WTC11 (cell line): ENCODE results near the gene MFF. TPM values are rescaled to one million over a fixed set of nuclear protein-coding genes. Genes with fewer than 3 reads are reported as not detected.
"Not testable (repeated sequence)": the region's sequence is repeated elsewhere in the genome, so short reads cannot be mapped to it uniquely, and the experiment has no call there.

ENCODE experiments used
- ATAC-seq: fragments of 200-7000 bp; cut with Tn5 transposase; 2 replicates; pipeline ENCODE4 v1.10.0; 2021; ENCODE audit warnings: mild to moderate bottlenecking, moderate library complexity
- CTCF ChIA-PET: fragments of 300-600 bp; sonication (Branson Sonifier 250); formaldehyde crosslinking; loops from one replicate; lab custom pipeline; 2021; ENCODE audit warnings: antibody characterized with exemption; lab: Charles Lee
- POLR2A ChIA-PET: fragments of 350-600 bp; sonication (Branson Sonifier 250); formaldehyde crosslinking; loops from one replicate; lab custom pipeline; 2021; ENCODE audit warnings: antibody characterized with exemption; lab: Charles Lee
- DNase-seq: peaks from one replicate; pipeline ENCODE4 v3.0.0; 2021; ENCODE audit warnings: low spot score
- H3K27ac Mint-ChIP-seq: 2 replicates; pipeline ENCODE4 v1.8.0; 2021; ENCODE audit warnings: mixed read lengths
- H3K27me3 Mint-ChIP-seq: 2 replicates; pipeline ENCODE4 v1.8.0; 2021; ENCODE audit warnings: low read depth, mild to moderate bottlenecking, moderate library complexity, mixed read lengths
- H3K36me3 Mint-ChIP-seq: 2 replicates; pipeline ENCODE4 v1.8.0; 2021; ENCODE audit warnings: mixed read lengths
- H3K4me1 Mint-ChIP-seq: 2 replicates; pipeline ENCODE4 v1.8.0; 2022; ENCODE audit warnings: mixed read lengths
- H3K4me3 Mint-ChIP-seq: 2 replicates; pipeline ENCODE4 v1.8.0; 2021; ENCODE audit warnings: mild to moderate bottlenecking, moderate library complexity, mixed read lengths
- H3K9me3 Mint-ChIP-seq: 2 replicates; pipeline ENCODE4 v1.8.0; 2021; ENCODE audit warnings: mixed read lengths
- ATF1 ChIP-seq: sonication (generic); formaldehyde crosslinking; IDR thresholded peaks from 2 replicates; pipeline ENCODE4 v1.8.1; 2023; ENCODE audit warnings: mild to moderate bottlenecking, moderate library complexity, missing genetic modification reagents
- CREB1 ChIP-seq: sonication (generic); formaldehyde crosslinking; IDR thresholded peaks from 2 replicates; pipeline ENCODE4 v1.8.0; 2023; ENCODE audit warnings: mild to moderate bottlenecking, missing genetic modification reagents
- ELF4 ChIP-seq: sonication (generic); formaldehyde crosslinking; IDR thresholded peaks from 2 replicates; pipeline ENCODE4 v1.8.1; 2022; ENCODE audit warnings: low read depth, mild to moderate bottlenecking, moderate library complexity, missing genetic modification reagents
- EMX1 ChIP-seq: fragments of 250-450 bp; sonication (Bioruptor Pico); IDR thresholded peaks from 2 replicates; pipeline ENCODE4 v1.8.0; 2021; ENCODE audit warnings: mild to moderate bottlenecking
- IRF2 ChIP-seq: sonication (generic); formaldehyde crosslinking; IDR thresholded peaks from 2 replicates; pipeline ENCODE4 v1.8.0; 2022; ENCODE audit warnings: low read depth, missing genetic modification reagents, borderline replicate concordance
- MYBL2 ChIP-seq: sonication (generic); formaldehyde crosslinking; IDR thresholded peaks from 2 replicates; pipeline ENCODE4 v1.8.1; 2023; ENCODE audit warnings: mild to moderate bottlenecking, moderate library complexity, missing genetic modification reagents
- NR3C1 ChIP-seq: sonication (generic); formaldehyde crosslinking; conservative IDR thresholded peaks from 2 replicates; pipeline ENCODE4 v1.8.1; 2023; ENCODE audit warnings: low read depth, mild to moderate bottlenecking, missing genetic modification reagents
- total RNA-seq: library from RNA; stranded (reverse); gene quantifications from 3 replicates; pipeline ENCODE4 v1.2.3, GENCODE V29; 2021
- TF ChIP-seq, protein P1 (sequence below): fragments of 250-450 bp; sonication (Bioruptor Pico); IDR thresholded peaks from 2 replicates; pipeline ENCODE4 v1.9.0; 2021; ENCODE audit warnings: moderate library complexity, mild to moderate bottlenecking, inconsistent platforms, borderline replicate concordance
- TF ChIP-seq, protein P2 (sequence below): sonication (generic); formaldehyde crosslinking; IDR thresholded peaks from 2 replicates; pipeline ENCODE4 v1.8.0; 2022; ENCODE audit warnings: mild to moderate bottlenecking, missing genetic modification reagents
- TF ChIP-seq, protein P3 (sequence below): sonication (generic); formaldehyde crosslinking; IDR thresholded peaks from 2 replicates; pipeline ENCODE4 v1.8.1; 2023; ENCODE audit warnings: mild to moderate bottlenecking, missing genetic modification reagents
- TF ChIP-seq, protein P4 (sequence below): sonication (generic); formaldehyde crosslinking; IDR thresholded peaks from 2 replicates; pipeline ENCODE4 v1.8.0; 2023; ENCODE audit warnings: mild to moderate bottlenecking, missing genetic modification reagents
- TF ChIP-seq, protein P5 (sequence below): sonication (generic); formaldehyde crosslinking; IDR thresholded peaks from 2 replicates; pipeline ENCODE4 v1.8.1; 2022; ENCODE audit warnings: mild to moderate bottlenecking, missing genetic modification reagents, moderate library complexity, borderline replicate concordance
- TF ChIP-seq, protein P6 (sequence below): sonication (generic); formaldehyde crosslinking; IDR thresholded peaks from 2 replicates; pipeline ENCODE4 v1.8.1; 2022; ENCODE audit warnings: low read depth, missing genetic modification reagents, borderline replicate concordance

MFF gene
- total RNA-seq, 1 experiment from 2014 or later = 78.5 TPM

DNA sequence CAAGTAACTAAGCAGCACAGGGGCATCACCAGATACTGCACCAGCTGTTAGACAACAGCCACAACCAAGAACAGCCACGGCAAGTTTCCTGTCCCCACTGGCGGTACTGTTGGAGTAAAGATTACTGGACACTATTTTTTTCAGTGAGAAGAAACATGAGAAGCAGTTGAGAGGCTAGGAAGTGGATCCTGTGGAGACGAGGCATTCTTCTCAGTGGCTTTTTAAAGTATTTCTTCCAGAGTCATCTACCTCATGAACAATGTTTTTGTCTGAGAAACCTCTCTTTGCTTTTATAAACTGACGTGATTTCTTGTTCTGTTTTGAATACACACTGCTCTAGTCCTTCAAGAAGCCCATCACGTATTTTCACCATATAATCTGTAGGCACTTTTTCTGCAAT lies 35.3 kb downstream of the MFF start (continued):
- TF ChIP-seq, protein P1, sequence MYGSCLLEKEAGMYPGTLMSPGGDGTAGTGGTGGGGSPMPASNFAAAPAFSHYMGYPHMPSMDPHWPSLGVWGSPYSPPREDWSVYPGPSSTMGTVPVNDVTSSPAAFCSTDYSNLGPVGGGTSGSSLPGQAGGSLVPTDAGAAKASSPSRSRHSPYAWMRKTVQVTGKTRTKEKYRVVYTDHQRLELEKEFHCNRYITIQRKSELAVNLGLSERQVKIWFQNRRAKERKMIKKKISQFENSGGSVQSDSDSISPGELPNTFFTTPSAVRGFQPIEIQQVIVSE (CRISPR knock-in tag) = no peak
- TF ChIP-seq ELF4 (CRISPR knock-in tag) (no peak), MYBL2 (CRISPR knock-in tag) (no peak), IRF2 (CRISPR knock-in tag) (no peak)
- TF ChIP-seq, protein P2, sequence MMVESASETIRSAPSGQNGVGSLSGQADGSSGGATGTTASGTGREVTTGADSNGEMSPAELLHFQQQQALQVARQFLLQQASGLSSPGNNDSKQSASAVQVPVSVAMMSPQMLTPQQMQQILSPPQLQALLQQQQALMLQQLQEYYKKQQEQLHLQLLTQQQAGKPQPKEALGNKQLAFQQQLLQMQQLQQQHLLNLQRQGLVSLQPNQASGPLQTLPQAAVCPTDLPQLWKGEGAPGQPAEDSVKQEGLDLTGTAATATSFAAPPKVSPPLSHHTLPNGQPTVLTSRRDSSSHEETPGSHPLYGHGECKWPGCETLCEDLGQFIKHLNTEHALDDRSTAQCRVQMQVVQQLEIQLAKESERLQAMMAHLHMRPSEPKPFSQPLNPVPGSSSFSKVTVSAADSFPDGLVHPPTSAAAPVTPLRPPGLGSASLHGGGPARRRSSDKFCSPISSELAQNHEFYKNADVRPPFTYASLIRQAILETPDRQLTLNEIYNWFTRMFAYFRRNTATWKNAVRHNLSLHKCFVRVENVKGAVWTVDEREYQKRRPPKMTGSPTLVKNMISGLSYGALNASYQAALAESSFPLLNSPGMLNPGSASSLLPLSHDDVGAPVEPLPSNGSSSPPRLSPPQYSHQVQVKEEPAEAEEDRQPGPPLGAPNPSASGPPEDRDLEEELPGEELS (CRISPR knock-in tag) = no peak

DNA sequence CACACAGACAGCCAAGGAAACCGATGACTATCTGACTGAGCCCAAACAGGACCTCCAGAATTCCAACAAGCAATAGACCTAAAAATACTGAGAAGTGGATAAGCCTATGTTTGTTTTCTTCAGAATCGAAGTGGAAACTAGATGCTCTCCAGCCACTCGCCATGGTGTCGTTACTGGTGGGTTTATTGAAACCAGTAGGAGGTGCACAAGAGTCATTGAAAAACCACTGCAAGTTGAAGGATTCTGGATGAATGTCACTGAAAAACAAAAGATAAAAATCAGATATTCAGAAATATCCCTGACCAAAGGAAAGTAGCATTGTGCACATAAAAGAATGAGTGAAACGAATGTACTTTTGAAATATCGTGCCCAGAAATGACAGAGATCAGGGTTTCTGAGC lies 38.7 kb downstream of the MFF start:
- CTCF ChIA-PET = interaction anchor here (0.6 kb wide), 1 partner anchor 187 kb away, joined by 4 read pairs; no protein-coding TSS in a partner anchor
- Mint-ChIP-seq H3K27me3 (no peaks in the 10 kb centered on the region), H3K4me1 (no peaks in the 10 kb centered on the region)
- TF ChIP-seq, protein P3, sequence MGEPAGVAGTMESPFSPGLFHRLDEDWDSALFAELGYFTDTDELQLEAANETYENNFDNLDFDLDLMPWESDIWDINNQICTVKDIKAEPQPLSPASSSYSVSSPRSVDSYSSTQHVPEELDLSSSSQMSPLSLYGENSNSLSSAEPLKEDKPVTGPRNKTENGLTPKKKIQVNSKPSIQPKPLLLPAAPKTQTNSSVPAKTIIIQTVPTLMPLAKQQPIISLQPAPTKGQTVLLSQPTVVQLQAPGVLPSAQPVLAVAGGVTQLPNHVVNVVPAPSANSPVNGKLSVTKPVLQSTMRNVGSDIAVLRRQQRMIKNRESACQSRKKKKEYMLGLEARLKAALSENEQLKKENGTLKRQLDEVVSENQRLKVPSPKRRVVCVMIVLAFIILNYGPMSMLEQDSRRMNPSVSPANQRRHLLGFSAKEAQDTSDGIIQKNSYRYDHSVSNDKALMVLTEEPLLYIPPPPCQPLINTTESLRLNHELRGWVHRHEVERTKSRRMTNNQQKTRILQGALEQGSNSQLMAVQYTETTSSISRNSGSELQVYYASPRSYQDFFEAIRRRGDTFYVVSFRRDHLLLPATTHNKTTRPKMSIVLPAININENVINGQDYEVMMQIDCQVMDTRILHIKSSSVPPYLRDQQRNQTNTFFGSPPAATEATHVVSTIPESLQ = no peak
- TF ChIP-seq IRF2 (CRISPR knock-in tag) (no peak), CREB1 (CRISPR knock-in tag) (no peak), ATF1 (CRISPR knock-in tag) (no peak), EMX1 (CRISPR knock-in tag) (no peak), NR3C1 (CRISPR knock-in tag) (no peak)
- TF ChIP-seq, protein P4, sequence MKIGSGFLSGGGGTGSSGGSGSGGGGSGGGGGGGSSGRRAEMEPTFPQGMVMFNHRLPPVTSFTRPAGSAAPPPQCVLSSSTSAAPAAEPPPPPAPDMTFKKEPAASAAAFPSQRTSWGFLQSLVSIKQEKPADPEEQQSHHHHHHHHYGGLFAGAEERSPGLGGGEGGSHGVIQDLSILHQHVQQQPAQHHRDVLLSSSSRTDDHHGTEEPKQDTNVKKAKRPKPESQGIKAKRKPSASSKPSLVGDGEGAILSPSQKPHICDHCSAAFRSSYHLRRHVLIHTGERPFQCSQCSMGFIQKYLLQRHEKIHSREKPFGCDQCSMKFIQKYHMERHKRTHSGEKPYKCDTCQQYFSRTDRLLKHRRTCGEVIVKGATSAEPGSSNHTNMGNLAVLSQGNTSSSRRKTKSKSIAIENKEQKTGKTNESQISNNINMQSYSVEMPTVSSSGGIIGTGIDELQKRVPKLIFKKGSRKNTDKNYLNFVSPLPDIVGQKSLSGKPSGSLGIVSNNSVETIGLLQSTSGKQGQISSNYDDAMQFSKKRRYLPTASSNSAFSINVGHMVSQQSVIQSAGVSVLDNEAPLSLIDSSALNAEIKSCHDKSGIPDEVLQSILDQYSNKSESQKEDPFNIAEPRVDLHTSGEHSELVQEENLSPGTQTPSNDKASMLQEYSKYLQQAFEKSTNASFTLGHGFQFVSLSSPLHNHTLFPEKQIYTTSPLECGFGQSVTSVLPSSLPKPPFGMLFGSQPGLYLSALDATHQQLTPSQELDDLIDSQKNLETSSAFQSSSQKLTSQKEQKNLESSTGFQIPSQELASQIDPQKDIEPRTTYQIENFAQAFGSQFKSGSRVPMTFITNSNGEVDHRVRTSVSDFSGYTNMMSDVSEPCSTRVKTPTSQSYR (CRISPR knock-in tag) = no peak
- TF ChIP-seq, protein P5, sequence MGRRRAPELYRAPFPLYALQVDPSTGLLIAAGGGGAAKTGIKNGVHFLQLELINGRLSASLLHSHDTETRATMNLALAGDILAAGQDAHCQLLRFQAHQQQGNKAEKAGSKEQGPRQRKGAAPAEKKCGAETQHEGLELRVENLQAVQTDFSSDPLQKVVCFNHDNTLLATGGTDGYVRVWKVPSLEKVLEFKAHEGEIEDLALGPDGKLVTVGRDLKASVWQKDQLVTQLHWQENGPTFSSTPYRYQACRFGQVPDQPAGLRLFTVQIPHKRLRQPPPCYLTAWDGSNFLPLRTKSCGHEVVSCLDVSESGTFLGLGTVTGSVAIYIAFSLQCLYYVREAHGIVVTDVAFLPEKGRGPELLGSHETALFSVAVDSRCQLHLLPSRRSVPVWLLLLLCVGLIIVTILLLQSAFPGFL (CRISPR knock-in tag) = no peak
- TF ChIP-seq, protein P6, sequence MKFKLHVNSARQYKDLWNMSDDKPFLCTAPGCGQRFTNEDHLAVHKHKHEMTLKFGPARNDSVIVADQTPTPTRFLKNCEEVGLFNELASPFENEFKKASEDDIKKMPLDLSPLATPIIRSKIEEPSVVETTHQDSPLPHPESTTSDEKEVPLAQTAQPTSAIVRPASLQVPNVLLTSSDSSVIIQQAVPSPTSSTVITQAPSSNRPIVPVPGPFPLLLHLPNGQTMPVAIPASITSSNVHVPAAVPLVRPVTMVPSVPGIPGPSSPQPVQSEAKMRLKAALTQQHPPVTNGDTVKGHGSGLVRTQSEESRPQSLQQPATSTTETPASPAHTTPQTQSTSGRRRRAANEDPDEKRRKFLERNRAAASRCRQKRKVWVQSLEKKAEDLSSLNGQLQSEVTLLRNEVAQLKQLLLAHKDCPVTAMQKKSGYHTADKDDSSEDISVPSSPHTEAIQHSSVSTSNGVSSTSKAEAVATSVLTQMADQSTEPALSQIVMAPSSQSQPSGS = no peak
- TF ChIP-seq, all 79 proteins: peak for 0
- Mint-ChIP-seq H3K4me3 (no peak overlapping the region), H3K27ac (no peak overlapping the region), H3K9me3 (peaks cover 3% of the 10 kb centered on the region; the same call in 1 of the 2 replicates), H3K36me3 (no peaks in the 10 kb centered on the region; the same call in 1 of the 2 replicates)
- ATAC-seq = no peak
- POLR2A ChIA-PET = no interaction called here
- no peak for DNase-seq

DNA sequence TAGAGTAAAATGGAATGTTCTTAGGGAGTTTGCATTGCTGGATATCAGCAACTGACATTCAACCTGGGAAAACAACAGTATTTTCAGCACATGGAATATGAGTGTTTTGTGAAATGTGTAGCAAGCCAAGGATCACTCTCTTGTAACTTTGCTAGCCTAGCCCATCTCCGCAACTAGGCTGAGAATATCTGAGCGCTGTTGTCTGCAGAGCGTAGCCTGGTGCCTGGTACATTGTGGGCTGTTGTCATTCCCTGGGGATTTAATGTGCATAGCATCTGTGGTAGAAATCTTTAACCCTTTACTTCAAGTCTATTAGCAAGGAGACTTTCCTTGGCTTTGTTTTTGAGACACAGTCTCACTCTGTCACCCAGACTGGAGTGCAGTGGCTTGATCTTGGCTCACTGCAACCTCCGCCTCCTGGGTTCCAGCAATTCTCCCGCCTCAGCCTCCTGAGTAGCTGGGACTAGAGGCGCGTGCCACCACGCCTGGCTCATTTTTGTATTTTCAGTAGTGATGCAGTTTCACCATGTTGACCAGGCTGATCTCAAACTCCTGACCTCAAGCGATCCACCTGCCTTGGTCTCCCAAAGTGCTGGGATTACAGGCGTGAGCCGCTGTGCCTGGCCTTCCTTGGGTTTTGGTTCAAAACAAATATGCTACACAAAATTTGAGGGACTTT lies 39.7 kb downstream of the MFF start:
- H3K27ac Mint-ChIP-seq, POLR2A ChIA-PET, H3K4me1 Mint-ChIP-seq, ATAC-seq, H3K9me3 Mint-ChIP-seq, H3K36me3 Mint-ChIP-seq, H3K4me3 Mint-ChIP-seq, H3K27me3 Mint-ChIP-seq, DNase-seq: not testable (repeated sequence)
- CTCF ChIA-PET = interaction anchor here (0.6 kb wide), 2 partner anchors 248 to 361 kb away, joined by 3 read pairs; no protein-coding TSS in a partner anchor
